MG63 (cell line): ENCODE results near the gene GSDME. TPM values are rescaled to one million over a fixed set of nuclear protein-coding genes. Genes with fewer than 3 reads are reported as not detected.
A peak's percentile ranks its signal among the peaks of the same experiment; 100 is the strongest.
"Not testable (repeated sequence)": the region's sequence is repeated elsewhere in the genome, so short reads cannot be mapped to it uniquely, and the experiment has no call there.

ENCODE experiments used
- DNase-seq: peaks from one replicate; pipeline ENCODE4 v3.0.0-alpha.2; 2020
- H3K27me3 ChIP-seq: fragments of 250-450 bp; sonication (Bioruptor Pico); 2 replicates; pipeline ENCODE4 v1.5.1; 2020; ENCODE audit warnings: mild to moderate bottlenecking, moderate library complexity
- H3K36me3 ChIP-seq: fragments of 250-450 bp; sonication (Bioruptor Pico); 2 replicates; pipeline ENCODE4 v1.5.1; 2020; ENCODE audit warnings: mild to moderate bottlenecking, moderate library complexity
- H3K4me3 ChIP-seq: fragments of 250-450 bp; sonication (Bioruptor Pico); 2 replicates; pipeline ENCODE4 v1.5.1; 2020; ENCODE audit warnings: mild to moderate bottlenecking, moderate library complexity
- H3K9me3 ChIP-seq: fragments of 250-450 bp; sonication (Bioruptor Pico); 2 replicates; pipeline ENCODE4 v1.5.1; 2020; ENCODE audit warnings: mild to moderate bottlenecking, moderate library complexity
- total RNA-seq: library from RNA; depleted of rRNA; stranded (reverse); fragments of >200 nt; shearing (Covaris generic); gene quantifications from 2 replicates; pipeline ENCODE4 v1.2.3, GENCODE V29; 2014; ENCODE audit warnings: low replicate concordance; rRNA removed

GSDME gene
- 3.7 and 4.1 TPM in 2 replicates for total RNA-seq

DNA sequence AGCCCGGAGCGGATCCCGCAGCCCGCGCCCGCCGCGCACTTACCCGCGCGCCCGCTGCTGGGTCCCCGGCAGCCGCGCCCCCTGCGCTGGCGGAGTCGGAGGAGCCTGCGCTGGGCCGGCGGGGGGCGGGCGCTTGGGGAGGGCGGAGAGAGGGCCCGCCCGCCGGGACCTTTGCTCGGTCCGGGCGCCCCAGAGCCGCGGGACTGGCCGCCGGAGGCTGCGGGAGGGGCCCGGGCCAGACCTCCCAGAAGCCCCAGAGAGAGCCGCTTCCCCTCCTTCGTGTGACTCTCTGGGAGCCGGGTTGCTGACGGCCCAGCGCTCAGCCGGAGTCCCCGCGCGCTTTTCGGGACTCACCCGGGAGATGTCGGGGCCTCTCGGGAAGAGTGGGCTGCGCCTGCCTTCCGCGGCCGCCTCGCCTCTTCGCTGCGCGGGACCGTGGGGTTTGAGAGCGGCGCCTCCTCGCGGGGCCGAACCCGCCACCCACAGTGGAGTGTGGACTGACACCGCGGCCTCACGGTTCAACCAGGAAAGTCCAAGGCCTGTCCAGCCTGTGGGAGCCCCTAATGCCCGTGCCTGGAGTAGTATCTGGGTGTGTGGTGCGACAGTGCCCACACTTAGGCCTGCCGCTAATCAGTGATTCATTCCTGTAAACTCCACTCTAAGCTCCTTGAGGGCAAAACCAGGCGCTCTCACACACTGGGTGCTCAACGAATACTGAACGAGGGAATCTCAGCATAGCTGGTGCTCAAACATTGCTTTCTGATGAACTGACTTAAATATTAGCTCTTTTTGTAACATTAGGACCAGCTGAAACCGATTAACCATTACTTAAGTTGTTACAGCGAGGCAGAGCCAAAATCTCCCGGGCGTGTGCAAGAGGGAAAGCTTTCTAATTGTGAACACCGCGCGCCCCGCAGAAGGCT, at the start of gene GSDME:
Gene GSDME (minus strand): TSS at position 112 of the 923 bp plus-strand sequence. CDS start 7,690 bp downstream, outside the sequence.
- Histone ChIP-seq H3K27me3 (no peaks in the 10 kb centered on the region), H3K9me3 (no peaks in the 10 kb centered on the region)

DNA sequence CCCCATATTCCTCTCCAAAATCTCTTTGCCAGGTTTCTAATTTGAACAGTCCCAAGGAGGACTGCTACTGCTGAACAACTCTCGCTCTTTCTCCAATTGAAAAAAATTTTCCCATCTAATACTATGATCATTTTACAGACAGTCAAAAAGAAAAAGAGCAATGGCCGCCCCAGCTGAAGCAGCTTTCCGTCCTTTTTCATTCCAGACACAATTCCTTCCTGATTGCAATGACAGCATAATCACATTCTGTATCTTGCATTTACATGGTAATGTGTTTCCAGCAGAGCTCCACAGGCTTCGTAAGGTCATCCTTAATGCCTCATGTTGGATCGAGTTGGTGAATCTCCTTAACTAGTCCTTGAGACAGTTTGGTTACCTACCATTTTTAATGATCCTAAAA, 45.0 kb upstream of the GSDME start:
- Histone ChIP-seq H3K36me3 (peaks cover 18% of the 10 kb centered on the region), H3K9me3 (no peaks in the 10 kb centered on the region), H3K4me3 (no peak overlapping the region), H3K27me3 (no peaks in the 10 kb centered on the region)
- DNase-seq = no peak

More for the DNA sequence above, at the start of gene GSDME:
- no peaks in the 10 kb centered on the region for H3K36me3 ChIP-seq
- DNase-seq = peak; percentile 77
- peak within 1 kb of the TSS; percentile 63 for H3K4me3 ChIP-seq

DNA sequence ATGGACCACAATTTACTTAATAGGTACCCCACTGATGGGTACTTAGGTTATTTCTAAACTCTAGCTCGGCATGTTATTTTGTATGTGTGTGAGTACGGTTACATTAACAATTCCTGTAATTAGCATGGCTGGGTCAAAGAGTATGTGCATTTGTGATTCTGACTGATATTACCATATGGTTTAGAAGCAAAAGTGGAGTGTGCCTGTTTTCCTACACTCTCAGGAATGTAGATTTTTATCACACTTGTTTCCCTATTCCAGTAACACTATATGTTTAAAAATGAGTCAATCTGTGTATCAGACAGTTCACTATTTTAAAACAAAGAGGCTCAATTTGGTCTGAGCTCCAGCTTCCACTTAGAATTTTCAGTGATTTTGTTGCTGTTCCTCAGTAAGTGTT, 44.6 kb upstream of the GSDME start:
- no peak for DNase-seq
- no peaks in the 10 kb centered on the region for H3K27me3 ChIP-seq
- H3K36me3 ChIP-seq = peaks cover 18% of the 10 kb centered on the region
- H3K9me3 ChIP-seq = no peaks in the 10 kb centered on the region
- no peak overlapping the region for H3K4me3 ChIP-seq

DNA sequence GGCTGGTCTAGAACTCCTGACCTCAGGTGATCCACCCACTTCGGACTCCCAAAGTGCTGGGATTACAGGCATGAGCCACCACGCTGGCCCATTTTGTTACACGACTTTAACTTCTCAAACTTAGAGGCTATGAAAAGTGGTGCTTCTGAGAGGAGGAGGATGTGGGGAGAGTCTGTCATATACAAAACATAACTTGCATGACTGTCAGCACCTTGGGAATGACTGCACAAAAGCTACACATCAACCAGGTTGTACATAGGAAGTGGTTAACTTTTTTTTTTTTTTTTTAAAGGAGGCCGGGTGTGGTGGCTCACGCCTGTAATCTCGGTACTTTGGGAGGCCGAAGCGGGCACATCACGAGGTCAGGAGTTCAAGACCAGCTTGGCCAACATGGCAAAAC, 43.4 kb upstream of the GSDME start:
- H3K27me3 ChIP-seq = no peaks in the 10 kb centered on the region
- no peak overlapping the region for H3K4me3 ChIP-seq
- H3K36me3 ChIP-seq = peaks cover 18% of the 10 kb centered on the region
- no peaks in the 10 kb centered on the region for H3K9me3 ChIP-seq
- DNase-seq = no peak

GRCh38 chr7:24800073-24800472, 42.8 kb upstream of the GSDME start:
- no peak for DNase-seq

DNA sequence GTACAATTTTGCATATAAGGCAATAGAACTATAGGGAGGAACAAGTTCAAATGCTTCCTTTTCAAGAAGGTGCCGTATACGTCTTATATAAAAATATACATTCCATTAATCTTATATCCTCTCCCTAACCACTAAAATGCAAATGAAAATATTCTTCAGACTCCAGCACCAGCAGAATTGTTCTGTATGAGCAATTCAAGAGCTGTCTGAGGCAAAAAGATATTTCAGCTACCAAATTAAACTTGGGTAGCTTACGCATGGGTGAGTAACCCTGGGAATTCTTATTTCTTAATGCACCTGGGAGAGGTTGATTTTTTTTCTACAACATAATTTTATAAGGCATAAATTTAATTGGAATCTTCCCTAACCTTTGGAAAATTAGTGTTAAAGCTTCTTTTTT, 42.2 kb upstream of the GSDME start:
- Histone ChIP-seq H3K36me3 (peaks cover 16% of the 10 kb centered on the region), H3K9me3 (no peaks in the 10 kb centered on the region), H3K27me3 (no peaks in the 10 kb centered on the region), H3K4me3 (no peak overlapping the region)
- DNase-seq = no peak

More at GRCh38 chr7:24800073-24800472, 42.8 kb upstream of the GSDME start:
- H3K27me3 ChIP-seq = no peaks in the 10 kb centered on the region
- no peaks in the 10 kb centered on the region for H3K9me3 ChIP-seq
- H3K36me3 ChIP-seq = peaks cover 16% of the 10 kb centered on the region
- H3K4me3 ChIP-seq = no peak overlapping the region

DNA sequence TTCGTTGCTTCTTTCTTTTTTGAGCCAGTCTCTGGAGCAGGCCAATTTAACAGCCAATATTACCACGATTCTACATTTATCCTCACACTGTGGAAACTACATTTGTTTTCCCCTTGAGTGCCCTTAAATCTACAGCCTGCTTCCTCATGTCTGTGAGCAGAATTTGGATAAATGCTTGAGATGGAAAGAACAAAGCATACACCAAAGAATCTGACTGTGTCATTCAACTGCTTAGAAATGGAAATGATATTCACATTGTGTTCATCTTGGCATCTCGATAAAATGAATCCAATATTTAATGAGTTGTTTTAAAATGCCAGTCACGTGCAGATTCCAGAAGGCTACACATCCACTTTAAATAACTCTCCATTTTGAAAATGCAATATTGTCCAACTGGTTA, 41.0 kb upstream of the GSDME start:
- H3K4me3 ChIP-seq = no peak overlapping the region
- peaks cover 16% of the 10 kb centered on the region for H3K36me3 ChIP-seq
- no peaks in the 10 kb centered on the region for H3K9me3 ChIP-seq
- H3K27me3 ChIP-seq = no peaks in the 10 kb centered on the region
- no peak for DNase-seq

- peaks cover 10% of the 10 kb centered on the region for H3K36me3 ChIP-seq
- H3K27me3 ChIP-seq = no peaks in the 10 kb centered on the region
- no peak overlapping the region for H3K4me3 ChIP-seq
- H3K9me3 ChIP-seq = no peaks in the 10 kb centered on the region
- no peak for DNase-seq
Measured at GRCh38 chr7:24797270-24797669, 40.0 kb upstream of the GSDME start.

DNA sequence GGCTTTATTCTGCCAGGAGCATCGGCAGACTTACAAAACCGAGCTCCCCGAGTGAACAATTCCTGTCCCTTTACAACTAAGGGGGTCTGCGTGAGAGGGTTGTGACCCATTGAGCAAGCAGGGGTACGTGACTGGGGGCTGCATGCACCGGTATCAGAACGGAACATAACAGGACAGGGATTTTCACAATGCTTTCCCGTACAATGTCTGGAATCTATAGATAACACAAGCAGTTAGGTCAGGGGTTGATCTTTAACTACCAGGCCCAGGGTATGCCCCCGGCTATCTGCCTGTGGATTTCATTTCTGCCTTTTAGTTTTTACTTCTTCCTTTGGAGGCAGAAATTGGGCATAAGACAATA, 38.1 kb upstream of the GSDME start:
- no peaks in the 10 kb centered on the region; the same call in 1 of the 2 replicates for H3K36me3 ChIP-seq
- no peak overlapping the region for H3K4me3 ChIP-seq
- no peaks in the 10 kb centered on the region for H3K9me3 ChIP-seq
- no peaks in the 10 kb centered on the region for H3K27me3 ChIP-seq
- no peak for DNase-seq

- H3K9me3 ChIP-seq, H3K27me3 ChIP-seq, H3K36me3 ChIP-seq: not testable (repeated sequence)
- H3K4me3 ChIP-seq = peak overlapping the region; percentile 12; the same call in 1 of the 2 replicates
- peak; percentile 45 for DNase-seq
Measured at GRCh38 chr7:24794751-24795406, 37.6 kb upstream of the GSDME start.

DNA sequence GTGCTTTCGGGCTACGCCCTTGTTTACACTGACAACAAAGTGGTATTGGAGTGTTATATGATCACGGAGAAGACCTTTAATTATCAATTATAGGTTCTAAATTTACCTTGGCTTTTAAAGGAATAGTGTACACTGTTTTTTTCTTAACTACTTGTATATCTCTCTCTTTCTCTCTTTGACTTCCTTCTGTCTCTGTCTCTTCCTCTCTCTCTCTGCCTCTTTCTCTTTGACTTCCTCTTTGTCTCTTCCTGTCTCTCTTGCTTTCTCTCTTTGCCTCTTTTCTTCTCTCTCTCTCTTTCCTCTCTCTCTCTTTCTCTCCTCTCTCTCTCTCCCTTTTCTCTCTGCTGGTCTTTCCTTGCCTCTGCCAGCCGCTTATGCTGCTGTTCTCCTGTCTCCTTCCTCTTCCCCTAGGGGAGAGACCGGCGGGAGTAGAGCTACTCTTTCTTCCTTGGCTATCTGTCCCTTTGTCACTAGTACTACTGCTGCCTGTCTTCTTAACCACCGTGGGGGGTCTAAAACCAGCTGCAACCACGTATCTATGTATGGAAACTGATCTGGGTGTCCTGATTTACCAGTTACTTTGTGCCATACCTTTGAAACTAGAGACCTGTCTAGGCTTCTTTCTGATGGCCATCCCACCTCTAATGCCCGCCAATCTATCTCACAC, 36.9 kb upstream of the GSDME start:
- no peaks in the 10 kb centered on the region for H3K27me3 ChIP-seq
- no peaks in the 10 kb centered on the region for H3K9me3 ChIP-seq
- no peak for DNase-seq
- no peaks in the 10 kb centered on the region for H3K36me3 ChIP-seq
- no peak overlapping the region for H3K4me3 ChIP-seq

GRCh38 chr7:24788961-24789576, 31.8 kb upstream of the GSDME start:
- Histone ChIP-seq H3K4me3 (no peak overlapping the region), H3K9me3 (no peaks in the 10 kb centered on the region), H3K27me3 (no peaks in the 10 kb centered on the region), H3K36me3 (no peaks in the 10 kb centered on the region)
- DNase-seq = no peak

DNA sequence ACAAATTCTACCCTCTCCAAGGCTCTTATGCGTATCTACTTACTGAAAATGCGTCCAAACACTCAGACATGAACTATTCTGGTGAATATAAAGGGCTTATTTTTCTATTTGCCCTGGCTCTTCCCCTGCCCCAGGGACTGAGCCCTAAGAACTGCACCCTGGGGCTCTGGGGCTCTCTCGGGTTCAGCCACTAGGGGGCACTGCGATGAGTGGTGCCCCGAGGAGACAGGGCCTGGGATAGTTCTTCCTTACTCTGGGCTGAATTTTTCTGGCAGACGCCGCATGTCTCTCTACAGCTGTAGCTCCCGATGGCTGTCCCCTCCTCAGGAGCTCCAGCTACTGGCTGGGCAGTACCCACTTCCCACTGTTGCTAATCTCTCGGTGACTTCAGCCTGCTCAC, 30.8 kb upstream of the GSDME start:
- H3K9me3 ChIP-seq = no peaks in the 10 kb centered on the region
- DNase-seq = no peak
- no peaks in the 10 kb centered on the region for H3K36me3 ChIP-seq
- H3K4me3 ChIP-seq = no peak overlapping the region
- H3K27me3 ChIP-seq = no peaks in the 10 kb centered on the region

GRCh38 chr7:24786941-24787340, 29.7 kb upstream of the GSDME start:
- no peak overlapping the region for H3K4me3 ChIP-seq
- peak; percentile 93 for DNase-seq
- no peaks in the 10 kb centered on the region for H3K27me3 ChIP-seq
- no peaks in the 10 kb centered on the region for H3K9me3 ChIP-seq
- H3K36me3 ChIP-seq = no peaks in the 10 kb centered on the region

GRCh38 chr7:24786306-24786705, 29.0 kb upstream of the GSDME start:
- Histone ChIP-seq H3K27me3 (no peaks in the 10 kb centered on the region), H3K9me3 (no peaks in the 10 kb centered on the region), H3K36me3 (no peaks in the 10 kb centered on the region), H3K4me3 (no peak overlapping the region)
- no peak for DNase-seq

DNA sequence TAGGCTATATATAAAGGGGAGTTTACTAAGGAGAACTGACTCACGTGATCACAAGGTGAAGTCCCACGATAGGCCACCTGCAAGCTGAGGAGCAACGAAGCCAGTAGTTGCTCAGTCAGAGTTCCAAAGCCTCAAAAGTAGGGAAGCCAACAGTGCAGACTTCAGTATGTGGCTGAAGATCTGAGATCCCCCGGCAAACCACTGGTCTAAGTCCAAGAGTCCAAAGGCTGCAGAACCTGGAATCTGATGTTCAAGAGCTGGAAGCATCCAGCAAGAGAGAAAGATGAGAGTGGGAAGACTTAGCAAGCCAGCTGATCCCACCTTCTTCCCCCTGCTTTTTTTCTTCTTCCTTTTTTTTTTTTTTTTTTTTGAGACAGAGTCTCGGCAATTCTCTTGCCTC, 27.0 kb upstream of the GSDME start:
- Histone ChIP-seq H3K4me3 (no peak overlapping the region), H3K36me3 (no peaks in the 10 kb centered on the region), H3K27me3 (no peaks in the 10 kb centered on the region), H3K9me3 (no peaks in the 10 kb centered on the region)
- no peak for DNase-seq

- H3K9me3 ChIP-seq = no peaks in the 10 kb centered on the region
- no peaks in the 10 kb centered on the region for H3K36me3 ChIP-seq
- H3K27me3 ChIP-seq = no peaks in the 10 kb centered on the region
- DNase-seq = no peak
- H3K4me3 ChIP-seq = no peak overlapping the region
Measured at GRCh38 chr7:24783698-24784097, 26.4 kb upstream of the GSDME start.
